HCT116 (cell line): ENCODE data around the gene GUCY2C. TPM values are rescaled to one million over a fixed set of nuclear protein-coding genes. Genes with fewer than 3 reads are reported as not detected.

ENCODE experiments used
- ATAC-seq: fragments of 200-7000 bp; cut with Tn5 transposase; 2 replicates; pipeline ENCODE4 v1.9.1; 2020; ENCODE audit warnings: mild to moderate bottlenecking, moderate library complexity
- BruUV-seq: library from RNA; stranded (reverse); fragments of 400-500 nt; replicated peaks from 2 replicates; lab custom pipeline; 2021; lab: Mats Ljungman, UMichigan
- CTCF ChIA-PET: fragments of 300-600 bp; sonication (Branson Sonifier 250); formaldehyde crosslinking; loops from one replicate; lab custom pipeline; 2021; ENCODE audit warnings: antibody characterized with exemption; lab: Charles Lee
- POLR2A ChIA-PET: fragments of 300-600, 350-600 bp; sonication (Branson Sonifier 250); formaldehyde crosslinking; loops from one replicate; lab custom pipeline; 2021; ENCODE audit warnings: antibody characterized with exemption; lab: Charles Lee
- RAD21 ChIA-PET, 2 experiments: fragments of 300-600 bp; sonication (Branson Sonifier 250); formaldehyde crosslinking; loops; one replicate each; lab custom pipeline; 2023; ENCODE audit warnings: low total read pairs in 2 of 2; ENCODE audit not compliant: uncharacterized antibody in 2 of 2, unreplicated experiment in 2 of 2, low non-redundant PET in 1 of 2; lab: Charles Lee
- DNase-seq: peaks from one replicate; pipeline ENCODE4 v3.0.0-alpha.2; 2010; ENCODE audit warnings: low read depth, low spot score
- H2AFZ ChIP-seq: fragments of 200-600 bp; shearing (Covaris generic), sonication (generic); 2 replicates; pipeline ENCODE4 v1.6.1; 2017; ENCODE audit warnings: low read depth, mixed run types, mixed read lengths, antibody characterized with exemption, low read length; ENCODE audit not compliant: poor library complexity, severe bottlenecking
- H3K27ac ChIP-seq: 2 replicates; pipeline ENCODE4 v1.5.1; 2012; ENCODE audit warnings: low read depth, low read length
- H3K27me3 ChIP-seq: fragments of 200-600 bp; sonication (generic); 2 replicates; pipeline ENCODE4 v1.6.1; 2016; ENCODE audit warnings: mixed run types, low read length, mixed read lengths; ENCODE audit not compliant: insufficient read depth
- H3K36me3 ChIP-seq, 2 experiments: fragments of 200-500 bp in 1 of 2; fragments of 200-600 bp in 1 of 2; sonication (Bioruptor generic) in 1 of 2; sonication (generic) in 1 of 2; 2 replicates each; pipeline versions ENCODE4 v1.5.1 to v1.6.1; 2014 to 2016; ENCODE audit warnings: low read length in 2 of 2, inconsistent platforms in 1 of 2, mixed read lengths in 1 of 2, mixed run types in 1 of 2; ENCODE audit not compliant: insufficient read depth in 2 of 2, control insufficient read depth in 1 of 2
- H3K4me1 ChIP-seq, 2 experiments: fragments of 200-600 bp in 1 of 2; sonication (generic) in 1 of 2; 2 replicates each; pipeline versions ENCODE4 v1.5.1 to v1.6.1; 2012 to 2017; ENCODE audit warnings: low read length in 2 of 2, inconsistent platforms in 1 of 2, mild to moderate bottlenecking in 1 of 2, mixed read lengths in 1 of 2, mixed run types in 1 of 2, moderate library complexity in 1 of 2; ENCODE audit not compliant: insufficient read depth in 2 of 2, control insufficient read depth in 1 of 2
- H3K4me2 ChIP-seq: fragments of 200-600 bp; sonication (generic); 2 replicates; pipeline ENCODE4 v1.6.1; 2017; ENCODE audit warnings: mixed run types, low read length, mixed read lengths
- H3K4me3 ChIP-seq, 2 experiments: fragments of 200-600 bp in 1 of 2; sonication (generic) in 1 of 2; replicated peaks in 1 of 2; 2 replicates each; pipeline ENCODE4 v1.5.1; 2011 to 2016; ENCODE audit warnings: low read length in 2 of 2, control low read depth in 1 of 2, low read depth in 1 of 2, mild to moderate bottlenecking in 1 of 2, mixed read lengths in 1 of 2, mixed run types in 1 of 2
- H3K79me2 ChIP-seq: fragments of 200-600 bp; sonication (generic); 2 replicates; pipeline ENCODE4 v1.6.1; 2017; ENCODE audit warnings: mild to moderate bottlenecking, mixed run types, low read length, moderate library complexity, mixed read lengths; ENCODE audit not compliant: insufficient read depth
- H3K9ac ChIP-seq: fragments of 200-600 bp; sonication (generic); 2 replicates; pipeline ENCODE4 v1.6.1; 2016; ENCODE audit warnings: low read length, mixed read lengths
- H3K9me2 ChIP-seq: fragments of 200-600 bp; sonication (generic), shearing (Covaris generic); 2 replicates; pipeline ENCODE4 v1.6.1; 2017; ENCODE audit warnings: mixed run types, mild to moderate bottlenecking, moderate library complexity; ENCODE audit not compliant: insufficient read depth
- H3K9me3 ChIP-seq, 2 experiments: fragments of 200-500 bp in 1 of 2; fragments of 200-600 bp in 1 of 2; sonication (Bioruptor generic) in 1 of 2; sonication (generic) in 1 of 2; 2 replicates each; pipeline ENCODE4 v1.6.1; 2014 to 2017; ENCODE audit warnings: low read length in 2 of 2, mixed read lengths in 2 of 2, inconsistent platforms in 1 of 2, low read depth in 1 of 2, mild to moderate bottlenecking in 1 of 2, mixed run types in 1 of 2, moderate library complexity in 1 of 2; ENCODE audit not compliant: control insufficient read depth in 1 of 2, insufficient read depth in 1 of 2
- H4K20me1 ChIP-seq: fragments of 200-600 bp; sonication (generic), shearing (Covaris generic); 2 replicates; pipeline ENCODE4 v1.6.1; 2017; ENCODE audit warnings: mixed run types, mild to moderate bottlenecking, moderate library complexity; ENCODE audit not compliant: insufficient read depth
- CBX3 ChIP-seq: IDR thresholded peaks from 2 replicates; pipeline ENCODE4 v1.6.1; 2012; ENCODE audit warnings: low read depth
- EGR1 ChIP-seq: IDR thresholded peaks from 2 replicates; pipeline ENCODE4 v1.6.1; 2012; ENCODE audit warnings: low read depth
- ELF1 ChIP-seq: IDR thresholded peaks from 2 replicates; pipeline ENCODE4 v1.6.1; 2012; ENCODE audit warnings: low read depth, borderline replicate concordance
- EZH2 ChIP-seq: fragments of 200-600 bp; sonication (generic); IDR thresholded peaks from 2 replicates; pipeline ENCODE4 v1.6.1; 2017; ENCODE audit warnings: antibody characterized with exemption, mixed run types
- EZH2phosphoT487 ChIP-seq: fragments of 200-600 bp; IDR thresholded peaks from 2 replicates; pipeline ENCODE4 v1.6.1; 2018; ENCODE audit warnings: antibody characterized with exemption, borderline replicate concordance
- FOSL1 ChIP-seq: IDR thresholded peaks from 2 replicates; pipeline ENCODE4 v1.6.1; 2012; ENCODE audit warnings: low read depth
- JUND ChIP-seq: IDR thresholded peaks from 2 replicates; pipeline ENCODE4 v1.6.1; 2012
- POLR2A ChIP-seq: IDR thresholded peaks from 2 replicates; pipeline ENCODE4 v1.7.0; 2011; ENCODE audit warnings: borderline replicate concordance; ENCODE audit not compliant: insufficient read depth, insufficient read length; ENCODE audit errors: extremely low read depth
- POLR2AphosphoS5 ChIP-seq: IDR thresholded peaks from 2 replicates; pipeline ENCODE4 v1.6.1; 2011; ENCODE audit warnings: mild to moderate bottlenecking, low read depth, low read length, moderate library complexity
- RAD21 ChIP-seq: IDR thresholded peaks from 2 replicates; pipeline ENCODE4 v1.6.1; 2012; ENCODE audit warnings: low read depth, mild to moderate bottlenecking
- SP1 ChIP-seq: IDR thresholded peaks from 2 replicates; pipeline ENCODE4 v1.6.1; 2012; ENCODE audit warnings: low read depth
- TCF7L2 ChIP-seq: IDR thresholded peaks from 2 replicates; pipeline ENCODE4 v1.7.0; 2011; ENCODE audit warnings: borderline replicate concordance, inconsistent platforms; ENCODE audit not compliant: insufficient read depth, insufficient read length; ENCODE audit errors: extremely low read depth
- ZFX ChIP-seq: fragments of 450-650 bp; IDR thresholded peaks from 2 replicates; pipeline ENCODE4 v1.6.1; 2017
- ZNF274 ChIP-seq: fragments of 200-500 bp; sonication (Bioruptor generic); IDR thresholded peaks from 2 replicates; pipeline ENCODE4 v1.6.1; 2014; ENCODE audit warnings: mild to moderate bottlenecking, low read depth, low read length, inconsistent platforms
- intact Hi-C: fragments of 100-400 bp; cut with micrococcal nuclease; formaldehyde crosslinking; loops from 2 replicates; pipeline ENCODE4 v1.10.0; 2022
- total RNA-seq: library from RNA; stranded (reverse); gene quantifications from one replicate; pipeline ENCODE4 v1.2.1, GENCODE V29; 2021; ENCODE audit not compliant: unreplicated experiment
- TF ChIP-seq, protein P1 (sequence below): IDR thresholded peaks from 2 replicates; pipeline ENCODE4 v1.6.1; 2011; ENCODE audit warnings: mild to moderate bottlenecking, low read length, moderate library complexity; ENCODE audit not compliant: insufficient replicate concordance; ENCODE audit errors: extremely low read depth
- TF ChIP-seq, protein P2 (sequence below): IDR thresholded peaks from 2 replicates; pipeline ENCODE4 v1.6.1; 2012
- TF ChIP-seq, protein P3 (sequence below), 3 experiments: fragments of 200-600 bp in 1 of 3; sonication (generic) in 1 of 3; IDR thresholded peaks in 2 of 3; conservative IDR thresholded peaks in 1 of 3; 2 replicates each; pipeline ENCODE4 v1.5.1; 2012 to 2017; ENCODE audit warnings: low read depth in 2 of 3, low read length in 2 of 3, antibody characterized with exemption in 1 of 3, borderline replicate concordance in 1 of 3, control low read depth in 1 of 3, mild to moderate bottlenecking in 1 of 3, mixed read lengths in 1 of 3, mixed run types in 1 of 3, moderate library complexity in 1 of 3; ENCODE audit not compliant: insufficient read depth in 1 of 3

Gene GUCY2C
- total RNA-seq, 1 experiment from 2014 or later, result not detected

DNA sequence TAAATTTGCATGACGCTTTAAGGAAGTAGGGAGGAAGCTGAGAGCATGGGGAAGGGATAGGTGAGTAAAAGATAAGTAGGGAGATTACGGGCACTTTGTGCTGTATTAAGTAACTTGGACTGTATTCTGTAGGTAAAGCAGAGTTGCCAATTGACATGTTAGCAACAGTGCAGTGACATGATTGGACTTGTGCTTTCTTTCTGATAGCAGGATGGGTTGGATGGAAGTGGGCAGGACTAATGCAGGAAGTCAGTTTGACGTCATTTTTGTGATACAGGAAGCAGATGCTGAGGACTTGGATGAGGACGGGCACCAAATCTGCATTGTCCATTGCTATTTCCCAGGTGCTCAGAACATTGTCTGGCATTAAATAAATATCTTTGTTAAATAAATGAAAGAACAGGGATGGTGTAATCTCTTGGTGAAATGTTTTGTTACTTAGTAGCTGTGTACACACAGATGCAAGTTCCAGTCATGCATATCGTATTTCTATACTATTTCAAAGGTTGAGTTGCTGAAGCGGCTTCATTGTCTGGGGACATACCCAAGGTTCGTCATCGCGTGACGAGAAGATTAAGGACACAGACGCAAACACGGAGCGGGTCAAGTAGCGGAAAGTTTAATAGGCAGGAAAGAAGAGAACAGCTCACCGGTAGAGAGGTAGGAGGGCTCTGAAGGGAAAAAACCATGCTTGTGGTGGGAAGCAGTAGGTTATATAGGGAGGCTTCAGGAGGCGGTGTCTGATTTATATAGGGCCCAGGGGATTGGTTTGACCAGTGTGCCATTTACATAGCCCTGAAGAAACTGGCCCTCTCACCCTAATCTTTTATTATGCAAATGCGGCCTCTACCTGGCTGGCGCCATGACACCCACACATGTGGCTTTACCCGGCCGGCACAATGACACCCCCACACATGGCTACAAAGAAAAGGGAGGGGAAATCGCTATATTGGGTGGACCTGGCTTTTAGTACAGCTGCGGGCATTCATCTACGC is 30.7 kb downstream of the GUCY2C start:
- Histone ChIP-seq H4K20me1 (no peaks in the 10 kb centered on the region), H3K36me3 (no peaks in the 10 kb centered on the region), H3K4me3 (peak overlapping the region; percentile 7; a peak in 2 of 4 replicates)
- CTCF ChIA-PET, result interaction anchor here (0.7 to 1.8 kb wide), 5 partner anchors 46 to 479 kb away, joined by 3 to 4 read pairs (median 3); no protein-coding TSS in a partner anchor
- DNase-seq, result peak; percentile 7
- TF ChIP-seq POLR2A, result no peak
- no peak for TF ChIP-seq JUND
- TF ChIP-seq, protein P1, sequence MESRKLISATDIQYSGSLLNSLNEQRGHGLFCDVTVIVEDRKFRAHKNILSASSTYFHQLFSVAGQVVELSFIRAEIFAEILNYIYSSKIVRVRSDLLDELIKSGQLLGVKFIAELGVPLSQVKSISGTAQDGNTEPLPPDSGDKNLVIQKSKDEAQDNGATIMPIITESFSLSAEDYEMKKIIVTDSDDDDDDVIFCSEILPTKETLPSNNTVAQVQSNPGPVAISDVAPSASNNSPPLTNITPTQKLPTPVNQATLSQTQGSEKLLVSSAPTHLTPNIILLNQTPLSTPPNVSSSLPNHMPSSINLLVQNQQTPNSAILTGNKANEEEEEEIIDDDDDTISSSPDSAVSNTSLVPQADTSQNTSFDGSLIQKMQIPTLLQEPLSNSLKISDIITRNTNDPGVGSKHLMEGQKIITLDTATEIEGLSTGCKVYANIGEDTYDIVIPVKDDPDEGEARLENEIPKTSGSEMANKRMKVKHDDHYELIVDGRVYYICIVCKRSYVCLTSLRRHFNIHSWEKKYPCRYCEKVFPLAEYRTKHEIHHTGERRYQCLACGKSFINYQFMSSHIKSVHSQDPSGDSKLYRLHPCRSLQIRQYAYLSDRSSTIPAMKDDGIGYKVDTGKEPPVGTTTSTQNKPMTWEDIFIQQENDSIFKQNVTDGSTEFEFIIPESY, result no peak
- TF ChIP-seq FOSL1, result no peak
- TF ChIP-seq EZH2, result no peak
- TF ChIP-seq EGR1, result no peak
- no peak for TF ChIP-seq ELF1
- TF ChIP-seq, protein P2, sequence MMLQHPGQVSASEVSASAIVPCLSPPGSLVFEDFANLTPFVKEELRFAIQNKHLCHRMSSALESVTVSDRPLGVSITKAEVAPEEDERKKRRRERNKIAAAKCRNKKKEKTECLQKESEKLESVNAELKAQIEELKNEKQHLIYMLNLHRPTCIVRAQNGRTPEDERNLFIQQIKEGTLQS, result no peak
- no peak for TF ChIP-seq EZH2phosphoT487
- TF ChIP-seq ZFX, result no peak
- TF ChIP-seq, protein P3, sequence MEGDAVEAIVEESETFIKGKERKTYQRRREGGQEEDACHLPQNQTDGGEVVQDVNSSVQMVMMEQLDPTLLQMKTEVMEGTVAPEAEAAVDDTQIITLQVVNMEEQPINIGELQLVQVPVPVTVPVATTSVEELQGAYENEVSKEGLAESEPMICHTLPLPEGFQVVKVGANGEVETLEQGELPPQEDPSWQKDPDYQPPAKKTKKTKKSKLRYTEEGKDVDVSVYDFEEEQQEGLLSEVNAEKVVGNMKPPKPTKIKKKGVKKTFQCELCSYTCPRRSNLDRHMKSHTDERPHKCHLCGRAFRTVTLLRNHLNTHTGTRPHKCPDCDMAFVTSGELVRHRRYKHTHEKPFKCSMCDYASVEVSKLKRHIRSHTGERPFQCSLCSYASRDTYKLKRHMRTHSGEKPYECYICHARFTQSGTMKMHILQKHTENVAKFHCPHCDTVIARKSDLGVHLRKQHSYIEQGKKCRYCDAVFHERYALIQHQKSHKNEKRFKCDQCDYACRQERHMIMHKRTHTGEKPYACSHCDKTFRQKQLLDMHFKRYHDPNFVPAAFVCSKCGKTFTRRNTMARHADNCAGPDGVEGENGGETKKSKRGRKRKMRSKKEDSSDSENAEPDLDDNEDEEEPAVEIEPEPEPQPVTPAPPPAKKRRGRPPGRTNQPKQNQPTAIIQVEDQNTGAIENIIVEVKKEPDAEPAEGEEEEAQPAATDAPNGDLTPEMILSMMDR (IDR thresholded peaks at IDR 0.05 in 2 of 3, conservative IDR thresholded peaks at IDR 0.05 in 1 of 3; ENCODE audit: borderline replicate concordance in 1 of 3, insufficient read depth in 1 of 3, low read depth in 2 of 3, low read length in 2 of 3), result no peak
- TF ChIP-seq SP1, result no peak
- no peak for TF ChIP-seq POLR2AphosphoS5
- no peak for TF ChIP-seq RAD21
- no peak for TF ChIP-seq CBX3
- TF ChIP-seq TCF7L2, result no peak
- TF ChIP-seq ZNF274, result no peak
- TF ChIP-seq, all 23 proteins: peak for 0
- Histone ChIP-seq H3K79me2 (no peaks in the 10 kb centered on the region), H3K4me2 (peak overlapping the region; percentile 31; the same call in 1 of the 2 replicates), H3K9me3 (no peaks in the 10 kb centered on the region), H3K4me1 (no peaks in the 10 kb centered on the region), H3K27me3 (no peaks in the 10 kb centered on the region), H3K9ac (no peak overlapping the region), H2AFZ (peak overlapping the region; percentile 37), H3K27ac (no peak overlapping the region), H3K9me2 (no peaks in the 10 kb centered on the region)
- POLR2A ChIA-PET, result interaction anchor here (0.8 kb wide), 1 partner anchor 307 kb away, joined by 3 read pairs; the partner anchor contains the start of gene PDE6H
- peak; percentile 69 for ATAC-seq
- TSS peak; percentile 64 for BruUV-seq
- intact Hi-C loops, result loop anchor here (2.0 kb wide), 1 partner anchor 479 kb away; no protein-coding TSS in a partner anchor
- RAD21 ChIA-PET, result no interaction called here
